NOMO-1 treated with dmso at 0.1 percent for 144 hours (cell line): Measurements from ENCODE around the gene NAGLU.

Experiments
- DNase-seq: peaks from one replicate; lab custom pipeline; 2025; ENCODE audit not compliant: unreplicated experiment; lab: John Stamatoyannopoulos, UW

NAGLU gene

GRCh38 chr17:42586514-42587230 lies 50.6 kb downstream of the NAGLU start:
- no peak for DNase-seq

DNA sequence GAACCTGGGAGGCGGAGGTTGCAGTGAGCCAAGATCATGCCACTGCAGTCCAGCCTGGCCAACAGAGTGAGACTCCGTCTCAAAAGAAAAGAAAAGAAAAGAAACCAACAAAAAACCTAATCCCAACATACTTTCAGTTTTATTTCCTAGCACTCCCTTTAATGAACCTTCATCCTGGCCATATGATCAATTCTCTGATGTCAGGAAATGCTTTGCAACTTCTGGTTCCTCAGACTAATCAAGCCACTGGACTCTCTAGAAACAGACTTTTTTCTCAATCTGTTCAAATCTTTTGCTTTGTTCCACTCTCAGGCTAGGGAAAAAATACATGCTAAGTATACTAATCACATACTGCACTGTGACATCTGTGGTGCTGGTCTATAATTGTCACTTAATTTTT lies 54.8 kb downstream of the NAGLU start:
- DNase-seq = no peak

DNA sequence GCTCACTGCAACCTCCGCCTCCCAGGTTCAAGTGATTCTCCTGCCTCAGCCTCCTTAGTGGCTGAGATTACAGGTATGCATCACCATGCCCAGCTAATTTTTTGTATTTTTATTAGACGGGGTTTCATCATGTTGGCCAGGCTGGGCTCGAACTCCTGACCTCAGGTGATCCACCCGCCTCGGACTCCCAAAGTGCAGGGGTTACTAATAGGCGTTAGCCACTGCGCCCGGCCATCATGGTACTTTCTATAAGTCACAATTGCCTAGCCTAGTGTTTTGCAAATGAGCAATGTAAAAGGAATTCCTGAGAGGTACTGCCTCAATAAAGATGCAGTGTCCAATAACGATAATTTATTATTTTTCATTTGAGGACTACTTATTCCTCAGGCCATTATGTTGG lies 55.4 kb downstream of the NAGLU start:
- DNase-seq = no peak
